ENCODE results near the gene CNIH1.

Gene CNIH1

GRCh38 chr14:54440873-54441868, at the start of gene CNIH1:
TSS of gene CNIH1 (minus strand) at chr14:54441374. CDS start at chr14:54441327, 47 bp downstream.
- in situ Hi-C loops (cut with HindIII; ENCODE audit: low pct_ligation_motif_present, low pct_unique_long_range_greater_than_20kb, low sequenced_read_pairs) = no loop called here
- peak; percentile 85 for DNase-seq

- in situ Hi-C loops (cut with HindIII; ENCODE audit: low pct_ligation_motif_present, low pct_unique_long_range_greater_than_20kb, low sequenced_read_pairs) = no loop called here
- no peak for DNase-seq
Measured at GRCh38 chr14:54490445-54491175, 49.4 kb upstream of the CNIH1 start.

GRCh38 chr14:54489731-54490444, 48.7 kb upstream of the CNIH1 start:
- no peak for DNase-seq
- in situ Hi-C loops (cut with HindIII; ENCODE audit: low pct_ligation_motif_present, low pct_unique_long_range_greater_than_20kb, low sequenced_read_pairs) = no loop called here

- no peak for DNase-seq
- in situ Hi-C loops (cut with HindIII; ENCODE audit: low pct_ligation_motif_present, low pct_unique_long_range_greater_than_20kb, low sequenced_read_pairs) = no loop called here
Measured at GRCh38 chr14:54489318-54489683, 48.1 kb upstream of the CNIH1 start.

- DNase-seq = peak; percentile 89
- in situ Hi-C loops (cut with HindIII; ENCODE audit: low pct_ligation_motif_present, low pct_unique_long_range_greater_than_20kb, low sequenced_read_pairs) = no loop called here
Measured at GRCh38 chr14:54488646-54489317, 47.6 kb upstream of the CNIH1 start, which contains the start of gene GMFB. TSS of gene GMFB (minus strand) at chr14:54488980. CDS start at chr14:54488927, 53 bp downstream.

- in situ Hi-C loops (cut with HindIII; ENCODE audit: low pct_ligation_motif_present, low pct_unique_long_range_greater_than_20kb, low sequenced_read_pairs) = no loop called here
- DNase-seq = no peak
Measured at GRCh38 chr14:54488318-54488645, 47.1 kb upstream of the CNIH1 start.

GRCh38 chr14:54487771-54488170, 46.6 kb upstream of the CNIH1 start:
- in situ Hi-C loops (cut with HindIII; ENCODE audit: low pct_ligation_motif_present, low pct_unique_long_range_greater_than_20kb, low sequenced_read_pairs) = no loop called here
- peak; percentile 55 for DNase-seq

GRCh38 chr14:54486685-54487084, 45.5 kb upstream of the CNIH1 start:
- DNase-seq = no peak
- in situ Hi-C loops (cut with HindIII; ENCODE audit: low pct_ligation_motif_present, low pct_unique_long_range_greater_than_20kb, low sequenced_read_pairs) = no loop called here

GRCh38 chr14:54483846-54484245, 42.7 kb upstream of the CNIH1 start:
- no peak for DNase-seq
- in situ Hi-C loops (cut with HindIII; ENCODE audit: low pct_ligation_motif_present, low pct_unique_long_range_greater_than_20kb, low sequenced_read_pairs) = no loop called here

- DNase-seq = no peak
- in situ Hi-C loops (cut with HindIII; ENCODE audit: low pct_ligation_motif_present, low pct_unique_long_range_greater_than_20kb, low sequenced_read_pairs) = no loop called here
Measured at GRCh38 chr14:54483073-54483745, 42.0 kb upstream of the CNIH1 start.

GRCh38 chr14:54481695-54482094, 40.5 kb upstream of the CNIH1 start:
- in situ Hi-C loops (cut with HindIII; ENCODE audit: low pct_ligation_motif_present, low pct_unique_long_range_greater_than_20kb, low sequenced_read_pairs) = no loop called here
- DNase-seq = no peak

- no peak for DNase-seq
- in situ Hi-C loops (cut with HindIII; ENCODE audit: low pct_ligation_motif_present, low pct_unique_long_range_greater_than_20kb, low sequenced_read_pairs) = no loop called here
Measured at GRCh38 chr14:54480830-54481562, 39.8 kb upstream of the CNIH1 start.

- no peak for DNase-seq
- in situ Hi-C loops (cut with HindIII; ENCODE audit: low pct_ligation_motif_present, low pct_unique_long_range_greater_than_20kb, low sequenced_read_pairs) = no loop called here
Measured at GRCh38 chr14:54478636-54479215, 37.6 kb upstream of the CNIH1 start.

- in situ Hi-C loops (cut with HindIII; ENCODE audit: low pct_ligation_motif_present, low pct_unique_long_range_greater_than_20kb, low sequenced_read_pairs) = no loop called here
- DNase-seq = no peak
Measured at GRCh38 chr14:54475911-54476310, 34.7 kb upstream of the CNIH1 start.

GRCh38 chr14:54475187-54475899, 34.2 kb upstream of the CNIH1 start:
- DNase-seq = no peak
- in situ Hi-C loops (cut with HindIII; ENCODE audit: low pct_ligation_motif_present, low pct_unique_long_range_greater_than_20kb, low sequenced_read_pairs) = no loop called here

GRCh38 chr14:54474232-54474793, 33.1 kb upstream of the CNIH1 start:
- in situ Hi-C loops (cut with HindIII; ENCODE audit: low pct_ligation_motif_present, low pct_unique_long_range_greater_than_20kb, low sequenced_read_pairs) = no loop called here

More at GRCh38 chr14:54474232-54474793, 33.1 kb upstream of the CNIH1 start:
- no peak for DNase-seq

Measured in ACHN (cell line).